RKO (cell line): Measurements from ENCODE around the gene PDGFA.

Experiments
- DNase-seq: peaks from one replicate; pipeline ENCODE4 v3.0.0-alpha.2; 2016; ENCODE audit warnings: low spot score

PDGFA gene

GRCh38 chr7:503575-504111 is 16.0 kb downstream of the PDGFA start:
- DNase-seq = no peak

- no peak for DNase-seq
Observed at GRCh38 chr7:502296-502695, 17.4 kb downstream of the PDGFA start.

GRCh38 chr7:501526-501925 is 18.1 kb downstream of the PDGFA start:
- DNase-seq = no peak

GRCh38 chr7:500521-501420 is 18.9 kb downstream of the PDGFA start:
- DNase-seq = no peak

- no peak for DNase-seq
Observed at GRCh38 chr7:499853-500485, 19.7 kb downstream of the PDGFA start.

GRCh38 chr7:498678-499641 is 20.7 kb downstream of the PDGFA start:
- no peak for DNase-seq

- no peak for DNase-seq
Observed at GRCh38 chr7:497946-498655, 21.5 kb downstream of the PDGFA start.

GRCh38 chr7:497346-497745 is 22.3 kb downstream of the PDGFA start:
- no peak for DNase-seq

GRCh38 chr7:496528-497295 is 22.9 kb downstream of the PDGFA start:
- no peak for DNase-seq

GRCh38 chr7:495761-496321 is 23.8 kb downstream of the PDGFA start:
- no peak for DNase-seq

- DNase-seq = no peak
Observed at GRCh38 chr7:495326-495725, 24.3 kb downstream of the PDGFA start.

- no peak for DNase-seq
Observed at GRCh38 chr7:494906-495305, 24.7 kb downstream of the PDGFA start.

- no peak for DNase-seq
Observed at GRCh38 chr7:494259-494687, 25.4 kb downstream of the PDGFA start.

- no peak for DNase-seq
Observed at GRCh38 chr7:493661-494251, 25.9 kb downstream of the PDGFA start.

GRCh38 chr7:492714-493065 is 27.0 kb downstream of the PDGFA start:
- no peak for DNase-seq

GRCh38 chr7:491958-492713 is 27.5 kb downstream of the PDGFA start:
- no peak for DNase-seq

GRCh38 chr7:491292-491957 is 28.2 kb downstream of the PDGFA start:
- no peak for DNase-seq

GRCh38 chr7:490461-491291 is 29.0 kb downstream of the PDGFA start:
- DNase-seq = no peak
